ENCODE measurements around the gene LYZL6. TPM values are rescaled to one million over a fixed set of nuclear protein-coding genes. Genes with fewer than 3 reads are reported as not detected.

The LYZL6 gene
- total RNA-seq, 1 donor from 2014 or later: not detected

Other genes starting within 250 kb of the LYZL6 start
- gene RASL10B, start 212.1 kb downstream of the LYZL6 start, total RNA-seq: 24.3 TPM
- gene GAS2L2, start 190.5 kb downstream of the LYZL6 start, total RNA-seq: 1.2 TPM
- gene C17orf50, start 182.8 kb downstream of the LYZL6 start, total RNA-seq: not detected
- 51.7 TPM for gene MMP28, start 148.1 kb downstream of the LYZL6 start, total RNA-seq
- gene TAF15, start 134.2 kb downstream of the LYZL6 start, total RNA-seq: 146 TPM
- not detected for gene HEATR9, start 74.8 kb downstream of the LYZL6 start, total RNA-seq
- gene CCL5, start 63.4 kb downstream of the LYZL6 start, total RNA-seq: 4.0 TPM
- gene RDM1, start 12.9 kb downstream of the LYZL6 start, total RNA-seq: not detected
- gene CCL16, start 37.8 kb upstream of the LYZL6 start, total RNA-seq: not detected
- 61.1 TPM for gene CCL14, start 43.0 kb upstream of the LYZL6 start, total RNA-seq
- not detected for gene CCL15, start 57.8 kb upstream of the LYZL6 start, total RNA-seq
- gene CCL23, start 74.3 kb upstream of the LYZL6 start, total RNA-seq: 5.2 TPM
- 51.9 TPM for gene CCL18, start 120.6 kb upstream of the LYZL6 start, total RNA-seq
- 33.7 TPM for gene CCL3, start 146.4 kb upstream of the LYZL6 start, total RNA-seq
- gene CCL4, start 160.1 kb upstream of the LYZL6 start, total RNA-seq: 25.3 TPM
- gene TBC1D3B, start 232.9 kb upstream of the LYZL6 start, total RNA-seq: 3.3 TPM

All from mesenteric fat pad (tissue), 1 donor.